RWPE1 (cell line): Measurements from ENCODE around the gene HOXD12.

Source experiments
- CTCF ChIA-PET: fragments of 350-600 bp; sonication (Branson Sonifier 250); formaldehyde crosslinking; extraction: SDS; loops from one replicate; lab custom pipeline; 2021; lab: Yijun Ruan, JAX
- POLR2A ChIA-PET: fragments of 400-600 bp; formaldehyde crosslinking; extraction: SDS; loops from one replicate; lab custom pipeline; 2020; ENCODE audit warnings: antibody characterized with exemption; ENCODE audit not compliant: low non-redundant PET; lab: Yijun Ruan, JAX
- DNase-seq: peaks from one replicate; pipeline ENCODE4 v3.0.0; 2012; ENCODE audit warnings: low spot score
- H3K27ac ChIP-seq: fragments of 450-650 bp; 2 replicates; pipeline ENCODE4 v1.5.1; 2017
- CTCF ChIP-seq: fragments of 450-650 bp; conservative IDR thresholded peaks from 2 replicates; pipeline ENCODE4 v1.5.1; 2017; ENCODE audit warnings: low read depth, mild to moderate bottlenecking

The HOXD12 gene

GRCh38 chr2:176068419-176068832, 31.2 kb upstream of the HOXD12 start:
- CTCF ChIA-PET, result no interaction called here
- no peak overlapping the region for H3K27ac ChIP-seq
- POLR2A ChIA-PET, result no interaction called here
- TF ChIP-seq CTCF, result no peak
- DNase-seq, result no peak

GRCh38 chr2:176071330-176072291, 28.0 kb upstream of the HOXD12 start:
- ChIA-PET CTCF (interaction anchor here (0.6 kb wide), 1 partner anchor 560 kb away, joined by 3 read pairs; no protein-coding TSS in a partner anchor), POLR2A (no interaction called here)

GRCh38 chr2:176072292-176072669, 27.3 kb upstream of the HOXD12 start:
- no peak overlapping the region for H3K27ac ChIP-seq
- DNase-seq, result no peak
- TF ChIP-seq CTCF, result no peak
- POLR2A ChIA-PET, result no interaction called here
- CTCF ChIA-PET, result interaction anchor here (0.5 kb wide), 1 partner anchor 299 kb away, joined by 4 read pairs; no protein-coding TSS in a partner anchor

More at GRCh38 chr2:176071330-176072291, 28.0 kb upstream of the HOXD12 start:
- DNase-seq, result no peak
- no peak overlapping the region for H3K27ac ChIP-seq
- TF ChIP-seq CTCF, result no peak

GRCh38 chr2:176072951-176073904, 26.4 kb upstream of the HOXD12 start:
- DNase-seq, result no peak
- no peak overlapping the region for H3K27ac ChIP-seq
- ChIA-PET CTCF (interaction anchor here (0.6 to 0.7 kb wide), 2 partner anchors 19 to 121 kb away, joined by 3 read pairs; no protein-coding TSS in a partner anchor), POLR2A (no interaction called here)
- TF ChIP-seq CTCF, result no peak

GRCh38 chr2:176074919-176075425, 24.6 kb upstream of the HOXD12 start:
- no peak overlapping the region for H3K27ac ChIP-seq
- no peak for TF ChIP-seq CTCF
- ChIA-PET POLR2A (no interaction called here), CTCF (no interaction called here)
- DNase-seq, result no peak

- CTCF ChIA-PET, result no interaction called here
- no peak for DNase-seq
- POLR2A ChIA-PET, result no interaction called here
- no peak for TF ChIP-seq CTCF
- no peak overlapping the region for H3K27ac ChIP-seq
These were observed 24.1 kb upstream of the HOXD12 start for GRCh38 chr2:176075481-176075880.
